ENCODE measurements around the gene PCDHGA9.

PCDHGA9 gene

GRCh38 chr5:141356133-141356532 is 46.4 kb upstream of the PCDHGA9 start:
- Histone ChIP-seq H3K27me3 (ENCODE audit: control insufficient read depth, low read length) (no peaks in the 10 kb centered on the region), H3F3A (ENCODE audit: control insufficient read depth, insufficient read depth) (0 out of 2 replicates have a peak, but pooled peaks cover 3% of the 10 kb centered on the region)

GRCh38 chr5:141356950-141357349 is 45.6 kb upstream of the PCDHGA9 start:
- H3F3A ChIP-seq (ENCODE audit: control insufficient read depth, insufficient read depth) = 0 out of 2 replicates have a peak, but pooled peaks cover 3% of the 10 kb centered on the region
- TF ChIP-seq, protein P1, sequence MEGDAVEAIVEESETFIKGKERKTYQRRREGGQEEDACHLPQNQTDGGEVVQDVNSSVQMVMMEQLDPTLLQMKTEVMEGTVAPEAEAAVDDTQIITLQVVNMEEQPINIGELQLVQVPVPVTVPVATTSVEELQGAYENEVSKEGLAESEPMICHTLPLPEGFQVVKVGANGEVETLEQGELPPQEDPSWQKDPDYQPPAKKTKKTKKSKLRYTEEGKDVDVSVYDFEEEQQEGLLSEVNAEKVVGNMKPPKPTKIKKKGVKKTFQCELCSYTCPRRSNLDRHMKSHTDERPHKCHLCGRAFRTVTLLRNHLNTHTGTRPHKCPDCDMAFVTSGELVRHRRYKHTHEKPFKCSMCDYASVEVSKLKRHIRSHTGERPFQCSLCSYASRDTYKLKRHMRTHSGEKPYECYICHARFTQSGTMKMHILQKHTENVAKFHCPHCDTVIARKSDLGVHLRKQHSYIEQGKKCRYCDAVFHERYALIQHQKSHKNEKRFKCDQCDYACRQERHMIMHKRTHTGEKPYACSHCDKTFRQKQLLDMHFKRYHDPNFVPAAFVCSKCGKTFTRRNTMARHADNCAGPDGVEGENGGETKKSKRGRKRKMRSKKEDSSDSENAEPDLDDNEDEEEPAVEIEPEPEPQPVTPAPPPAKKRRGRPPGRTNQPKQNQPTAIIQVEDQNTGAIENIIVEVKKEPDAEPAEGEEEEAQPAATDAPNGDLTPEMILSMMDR (IDR thresholded peaks at IDR 0.05; ENCODE audit: low read depth, low read length, poor library complexity, severe bottlenecking) = no peak
- TF ChIP-seq EZH2phosphoT487 (IDR thresholded peaks at IDR 0.05; ENCODE audit: borderline replicate concordance, low read length) = no peak
- H3K27me3 ChIP-seq (ENCODE audit: control insufficient read depth, low read length) = no peaks in the 10 kb centered on the region
- peaks cover 16% of the 10 kb centered on the region for H3K79me2 ChIP-seq (ENCODE audit: control insufficient read depth, low read length)
- H3K27ac ChIP-seq (ENCODE audit: low read depth, low read length) = no peak overlapping the region
- H4K20me1 ChIP-seq (ENCODE audit: control insufficient read depth, insufficient read depth, low read depth, low read length) = no peaks in the 10 kb centered on the region
- H3K9me3 ChIP-seq (ENCODE audit: control insufficient read depth, insufficient read depth, low read length) = peaks cover 12% of the 10 kb centered on the region
- peaks cover 13% of the 10 kb centered on the region for H3K36me3 ChIP-seq (ENCODE audit: control insufficient read depth, low read length)
- no peak overlapping the region for H3K4me3 ChIP-seq (ENCODE audit: low read length)
- H3K4me2 ChIP-seq (ENCODE audit: low read length) = no peak overlapping the region
- H3K9me2 ChIP-seq (replicated peaks; ENCODE audit: control insufficient read depth, low read length) = no peaks in the 10 kb centered on the region
- H3K4me1 ChIP-seq (ENCODE audit: control insufficient read depth, low read length) = peaks cover 18% of the 10 kb centered on the region

More at GRCh38 chr5:141356133-141356532, 46.4 kb upstream of the PCDHGA9 start:
- Histone ChIP-seq H3K27ac (ENCODE audit: low read depth, low read length) (no peak overlapping the region), H3K4me3 (ENCODE audit: low read length) (no peak overlapping the region), H3K9me2 (replicated peaks; ENCODE audit: control insufficient read depth, low read length) (no peaks in the 10 kb centered on the region), H3K9me3 (ENCODE audit: control insufficient read depth, insufficient read depth, low read length) (peaks cover 12% of the 10 kb centered on the region), H3K79me2 (ENCODE audit: control insufficient read depth, low read length) (peaks cover 11% of the 10 kb centered on the region), H3K4me2 (ENCODE audit: low read length) (no peak overlapping the region), H3K4me1 (ENCODE audit: control insufficient read depth, low read length) (peaks cover 17% of the 10 kb centered on the region), H4K20me1 (ENCODE audit: control insufficient read depth, insufficient read depth, low read depth, low read length) (no peaks in the 10 kb centered on the region), H3K36me3 (ENCODE audit: control insufficient read depth, low read length) (peaks cover 7% of the 10 kb centered on the region)
- TF ChIP-seq, protein P1 (IDR thresholded peaks at IDR 0.05; ENCODE audit: low read depth, low read length, poor library complexity, severe bottlenecking) = no peak
- no peak for TF ChIP-seq EZH2phosphoT487 (IDR thresholded peaks at IDR 0.05; ENCODE audit: borderline replicate concordance, low read length)

- Histone ChIP-seq H3F3A (ENCODE audit: control insufficient read depth, insufficient read depth) (peaks cover 5% of the 10 kb centered on the region; the same call in 1 of the 2 replicates), H3K4me2 (ENCODE audit: low read length) (peak within 1 kb of the TSS; percentile 81), H3K4me1 (ENCODE audit: control insufficient read depth, low read length) (peaks cover 26% of the 10 kb centered on the region), H3K4me3 (ENCODE audit: low read length) (peak within 1 kb of the TSS; percentile 75), H3K9me2 (replicated peaks; ENCODE audit: control insufficient read depth, low read length) (no peaks in the 10 kb centered on the region), H3K9me3 (ENCODE audit: control insufficient read depth, insufficient read depth, low read length) (peaks cover 31% of the 10 kb centered on the region), H4K20me1 (ENCODE audit: control insufficient read depth, insufficient read depth, low read depth, low read length) (no peaks in the 10 kb centered on the region), H3K27ac (ENCODE audit: low read depth, low read length) (peak within 1 kb of the TSS; percentile 26), H3K27me3 (ENCODE audit: control insufficient read depth, low read length) (no peaks in the 10 kb centered on the region), H3K36me3 (ENCODE audit: control insufficient read depth, low read length) (peaks cover 38% of the 10 kb centered on the region), H3K79me2 (ENCODE audit: control insufficient read depth, low read length) (peaks cover 35% of the 10 kb centered on the region)
- TF ChIP-seq EZH2phosphoT487 (IDR thresholded peaks at IDR 0.05; ENCODE audit: borderline replicate concordance, low read length) = no peak
- TF ChIP-seq, protein P1 (IDR thresholded peaks at IDR 0.05; ENCODE audit: low read depth, low read length, poor library complexity, severe bottlenecking) = peak; percentile 63
Measured at GRCh38 chr5:141359790-141360426, 42.7 kb upstream of the PCDHGA9 start, which contains the start of gene PCDHGB2. PCDHGB2 (plus strand) TSS chr5:141359994; CDS start chr5:141360136, 142 bp downstream.
